Spleen (tissue), 11 donors: ENCODE data around the gene SACM1L. TPM values are rescaled to one million over a fixed set of nuclear protein-coding genes. Genes with fewer than 3 reads are reported as not detected.

Source experiments
- DNase-seq: peaks from one replicate; pipeline ENCODE4 v3.0.0-alpha.2; 2020
- H3K27ac ChIP-seq, 8 donors: fragments of 200-600 bp; sonication (generic) in 7 of 8; 1 replicate in 4 of 8; 2 replicates in 4 of 8; pipeline versions ENCODE4 v1.5.0 to v1.8.0; 2016 to 2021; ENCODE audit warnings: inconsistent platforms in 4 of 8, mild to moderate bottlenecking in 4 of 8, moderate library complexity in 1 of 8
- H3K27me3 ChIP-seq, 7 donors: fragments of 200-600 bp; sonication (generic) in 6 of 7; replicated peaks in 1 of 7; 1 replicate in 4 of 7; 2 replicates in 3 of 7; pipeline versions ENCODE4 v1.5.0 to v1.8.0; 2016 to 2021; ENCODE audit warnings: inconsistent platforms in 3 of 7, mild to moderate bottlenecking in 1 of 7
- H3K36me3 ChIP-seq, 6 donors: fragments of 200-600 bp; sonication (generic) in 5 of 6; 1 replicate in 4 of 6; 2 replicates in 2 of 6; pipeline versions ENCODE4 v1.5.0 to v1.8.0; 2016 to 2021; ENCODE audit warnings: inconsistent platforms in 2 of 6
- H3K4me1 ChIP-seq, 6 donors: fragments of 200-600 bp; sonication (generic) in 5 of 6; 1 replicate in 3 of 6; 2 replicates in 3 of 6; pipeline versions ENCODE4 v1.5.0 to v1.8.0; 2016 to 2021; ENCODE audit warnings: inconsistent platforms in 3 of 6
- H3K4me3 ChIP-seq, 8 donors: fragments of 200-600 bp; sonication (generic) in 7 of 8; 1 replicate in 4 of 8; 2 replicates in 4 of 8; pipeline versions ENCODE4 v1.5.0 to v1.8.0; 2016 to 2021; ENCODE audit warnings: inconsistent platforms in 4 of 8, mild to moderate bottlenecking in 4 of 8, moderate library complexity in 2 of 8
- H3K9me3 ChIP-seq, 8 donors: fragments of 200-600 bp; sonication (generic) in 7 of 8; 1 replicate in 4 of 8; 2 replicates in 4 of 8; pipeline versions ENCODE4 v1.5.0 to v1.8.0; 2016 to 2021; ENCODE audit warnings: inconsistent platforms in 4 of 8
- POLR2A ChIP-seq, 3 donors: fragments of 450-650 bp; IDR thresholded peaks; one replicate each; pipeline ENCODE4 v1.5.1; 2017; ENCODE audit warnings: antibody characterized with exemption in 3 of 3, mild to moderate bottlenecking in 1 of 3
- POLR2AphosphoS5 ChIP-seq, 3 donors: sonication (generic); formaldehyde crosslinking; IDR thresholded peaks; one replicate each; pipeline ENCODE4 v1.5.1; 2017; ENCODE audit warnings: antibody characterized with exemption in 3 of 3
- WGBS, 5 donors: extraction: QIAGEN DNeasy Blood & Tissue Kit in 3 of 5; methylation state at CpG; one replicate each; pipeline versions ENCODE4 v1.1.5 to v1.1.7; 2013 to 2018; 5-methylcytosine and 5-hydroxymethylcytosine counted together
- intact Hi-C: fragments of 100-400 bp; cut with DNase I; formaldehyde crosslinking; loops from one replicate; pipeline ENCODE4 v1.15.0; 2023; ENCODE audit warnings: low total_unique reads
- polyA plus RNA-seq, 3 donors: library from polyadenylated mRNA; stranded (reverse); fragments of 200-250 nt; gene quantifications; one replicate each; pipeline ENCODE4 v1.2.1, GENCODE V29; 2013
- total RNA-seq, 7 donors: library from RNA; depleted of rRNA in 3 of 7; stranded (reverse); fragments of >200 nt in 3 of 7; fragmentation: NEBNext Ultra II Directional in 4 of 7; extraction: Animal tissue kit (Norgen Biotek cat#: 25700) in 4 of 7; gene quantifications; one replicate each; pipeline versions ENCODE4 v1.1.0 to v1.2.1, GENCODE V29; 2016 to 2021
- TF ChIP-seq, protein P1 (sequence below), 11 experiments: fragments of 200-600 bp in 7 of 11; fragments of 450-650 bp in 4 of 11; sonication (generic) in 4 of 11; IDR thresholded peaks in 8 of 11; conservative IDR thresholded peaks in 3 of 11; 1 replicate in 7 of 11; 2 replicates in 4 of 11; pipeline versions ENCODE4 v1.4.0 to v1.8.0; 2016 to 2021; ENCODE audit warnings: antibody characterized with exemption in 11 of 11, inconsistent platforms in 4 of 11, mild to moderate bottlenecking in 1 of 11
- donor health status: healthy with polysubstance abuse.
- donor health status: DM: no; HTN: no; CAD: no; lungs with moderate emphysema.
- donor health status: DM: no; HTN: no; CAD: no.
- donor health status: Bipolar disorder and iron deficiency.
- donor health status: healthy.
- donor health status: DM: no; HTN: no; CAD: no.
- donor health status: DM: yes; HTN: yes; CAD: no.

Gene SACM1L
- total and polyA plus RNA-seq, 10 donors, result 21.0 to 93.7 (median 57.2) TPM

- Histone ChIP-seq H3K36me3 (no peaks in the 10 kb centered on the region), H3K27me3 (peaks cover 4 to 38% (median 26%) of the 10 kb centered on the region in 7 donors)
Observed at GRCh38 chr3:45792516-45793172, 103.4 kb downstream of the SACM1L start.

GRCh38 chr3:45793482-45794176 is 104.4 kb downstream of the SACM1L start:
- TF ChIP-seq POLR2A (IDR thresholded peaks at IDR 0.05), result no peak
- TF ChIP-seq POLR2AphosphoS5 (IDR thresholded peaks at IDR 0.05), result no peak
- TF ChIP-seq, protein P1, sequence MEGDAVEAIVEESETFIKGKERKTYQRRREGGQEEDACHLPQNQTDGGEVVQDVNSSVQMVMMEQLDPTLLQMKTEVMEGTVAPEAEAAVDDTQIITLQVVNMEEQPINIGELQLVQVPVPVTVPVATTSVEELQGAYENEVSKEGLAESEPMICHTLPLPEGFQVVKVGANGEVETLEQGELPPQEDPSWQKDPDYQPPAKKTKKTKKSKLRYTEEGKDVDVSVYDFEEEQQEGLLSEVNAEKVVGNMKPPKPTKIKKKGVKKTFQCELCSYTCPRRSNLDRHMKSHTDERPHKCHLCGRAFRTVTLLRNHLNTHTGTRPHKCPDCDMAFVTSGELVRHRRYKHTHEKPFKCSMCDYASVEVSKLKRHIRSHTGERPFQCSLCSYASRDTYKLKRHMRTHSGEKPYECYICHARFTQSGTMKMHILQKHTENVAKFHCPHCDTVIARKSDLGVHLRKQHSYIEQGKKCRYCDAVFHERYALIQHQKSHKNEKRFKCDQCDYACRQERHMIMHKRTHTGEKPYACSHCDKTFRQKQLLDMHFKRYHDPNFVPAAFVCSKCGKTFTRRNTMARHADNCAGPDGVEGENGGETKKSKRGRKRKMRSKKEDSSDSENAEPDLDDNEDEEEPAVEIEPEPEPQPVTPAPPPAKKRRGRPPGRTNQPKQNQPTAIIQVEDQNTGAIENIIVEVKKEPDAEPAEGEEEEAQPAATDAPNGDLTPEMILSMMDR (IDR thresholded peaks at IDR 0.05 in 8 of 11, conservative IDR thresholded peaks at IDR 0.05 in 3 of 11), result no peak
- WGBS, 5 donors, result 75 to 82% (median 81%) methylated on average over 9 of the region's 9 CpGs

More at GRCh38 chr3:45792516-45793172, 103.4 kb downstream of the SACM1L start:
- 88 to 94% (median 93%) methylated on average over 7 of the region's 7 CpGs for WGBS, 5 donors
- peaks cover 0 to 26% (median 19%) of the 10 kb centered on the region in 8 donors for H3K9me3 ChIP-seq
- H3K27ac ChIP-seq, result no peak overlapping the region
- peaks cover 0 to 31% (median 15%) of the 10 kb centered on the region in 6 donors for H3K4me1 ChIP-seq
- intact Hi-C loops, result no loop called here
- no peak overlapping the region for H3K4me3 ChIP-seq
- no peak for TF ChIP-seq POLR2AphosphoS5 (IDR thresholded peaks at IDR 0.05)
- no peak for TF ChIP-seq POLR2A (IDR thresholded peaks at IDR 0.05)
- TF ChIP-seq, protein P1 (IDR thresholded peaks at IDR 0.05 in 8 of 11, conservative IDR thresholded peaks at IDR 0.05 in 3 of 11), result no peak
- no peak for DNase-seq

DNA sequence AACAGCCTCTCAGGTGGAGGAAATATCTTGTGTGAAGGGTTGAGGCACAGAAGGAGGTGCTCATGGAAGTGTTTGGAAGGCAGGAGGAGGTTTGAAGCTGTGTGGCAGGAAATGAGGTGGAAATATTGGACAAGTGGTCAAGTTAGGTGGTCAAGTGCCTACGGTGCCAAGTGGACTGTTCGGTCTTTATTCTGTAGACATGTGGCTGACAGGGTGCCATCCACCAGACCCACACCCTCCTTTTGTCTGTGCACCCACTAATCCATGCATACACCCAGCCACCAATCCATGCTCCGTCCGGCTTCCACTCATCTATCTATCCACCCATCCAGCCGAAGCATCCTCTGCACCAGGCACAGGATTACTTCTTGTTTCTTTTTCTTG is 105.0 kb downstream of the SACM1L start:
- no peak overlapping the region for H3K4me3 ChIP-seq
- intact Hi-C loops, result no loop called here
- H3K36me3 ChIP-seq, result no peaks in the 10 kb centered on the region
- peaks cover 4 to 53% (median 38%) of the 10 kb centered on the region in 7 donors for H3K27me3 ChIP-seq
- TF ChIP-seq POLR2A (IDR thresholded peaks at IDR 0.05) (no peak), POLR2AphosphoS5 (IDR thresholded peaks at IDR 0.05) (no peak)
- TF ChIP-seq, protein P1 (IDR thresholded peaks at IDR 0.05 in 8 of 11, conservative IDR thresholded peaks at IDR 0.05 in 3 of 11), result no peak
- H3K4me1 ChIP-seq, result peaks cover 0 to 31% (median 15%) of the 10 kb centered on the region in 6 donors
- H3K9me3 ChIP-seq, result peaks cover 0 to 15% (median 11%) of the 10 kb centered on the region in 8 donors
- no peak for DNase-seq
- WGBS, 5 donors, result 89 to 97% (median 95%) methylated on average over 5 of the region's 5 CpGs
- H3K27ac ChIP-seq, result no peak overlapping the region

More at GRCh38 chr3:45793482-45794176, 104.4 kb downstream of the SACM1L start:
- H3K27ac ChIP-seq, result no peak overlapping the region
- peaks cover 4 to 48% (median 35%) of the 10 kb centered on the region in 7 donors for H3K27me3 ChIP-seq
- DNase-seq, result no peak
- intact Hi-C loops, result no loop called here
- H3K4me1 ChIP-seq, result peaks cover 0 to 31% (median 15%) of the 10 kb centered on the region in 6 donors
- peaks cover 0 to 20% (median 16%) of the 10 kb centered on the region in 8 donors for H3K9me3 ChIP-seq
- no peak overlapping the region for H3K4me3 ChIP-seq
- H3K36me3 ChIP-seq, result no peaks in the 10 kb centered on the region

DNA sequence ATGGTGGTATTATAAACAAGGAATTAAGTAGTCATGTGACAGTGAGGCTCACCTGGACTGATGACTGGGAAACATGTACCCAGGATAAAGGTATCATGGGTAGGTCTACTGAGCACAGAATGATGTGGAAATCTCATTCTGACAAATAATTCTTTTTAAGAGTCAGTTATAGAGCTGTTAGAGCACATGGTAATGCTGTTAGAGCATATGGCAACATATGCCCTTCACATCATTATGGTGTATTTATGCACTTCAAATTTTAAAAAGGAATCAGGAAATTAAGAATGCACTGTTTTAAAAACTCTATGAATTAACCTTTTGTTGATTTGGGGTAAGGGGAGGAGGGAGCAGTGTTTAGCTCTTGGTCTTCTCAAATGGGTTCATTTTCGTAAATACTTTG is 105.5 kb downstream of the SACM1L start:
- Histone ChIP-seq H3K36me3 (no peaks in the 10 kb centered on the region), H3K9me3 (peaks cover 0 to 10% (median 6%) of the 10 kb centered on the region in 8 donors), H3K27me3 (peaks cover 4 to 58% (median 40%) of the 10 kb centered on the region in 7 donors), H3K27ac (no peak overlapping the region), H3K4me3 (no peak overlapping the region), H3K4me1 (peaks cover 0 to 31% (median 15%) of the 10 kb centered on the region in 6 donors)
- WGBS, 5 donors, result 89 to 100% (median 93%) methylated on average over 1 of the region's 1 CpG
- intact Hi-C loops, result no loop called here
- no peak for DNase-seq
- TF ChIP-seq POLR2AphosphoS5 (IDR thresholded peaks at IDR 0.05), result no peak
- TF ChIP-seq, protein P1 (IDR thresholded peaks at IDR 0.05 in 8 of 11, conservative IDR thresholded peaks at IDR 0.05 in 3 of 11), result no peak
- TF ChIP-seq POLR2A (IDR thresholded peaks at IDR 0.05), result no peak
